Measurements from ENCODE around the gene TESPA1. TPM values are rescaled to one million over a fixed set of nuclear protein-coding genes. Genes with fewer than 3 reads are reported as not detected.
"Not testable (repeated sequence)": the region's sequence is repeated elsewhere in the genome, so short reads cannot be mapped to it uniquely, and the experiment has no call there.

TESPA1 gene
- total RNA-seq, 1 donor from 2014 or later, result not detected

DNA sequence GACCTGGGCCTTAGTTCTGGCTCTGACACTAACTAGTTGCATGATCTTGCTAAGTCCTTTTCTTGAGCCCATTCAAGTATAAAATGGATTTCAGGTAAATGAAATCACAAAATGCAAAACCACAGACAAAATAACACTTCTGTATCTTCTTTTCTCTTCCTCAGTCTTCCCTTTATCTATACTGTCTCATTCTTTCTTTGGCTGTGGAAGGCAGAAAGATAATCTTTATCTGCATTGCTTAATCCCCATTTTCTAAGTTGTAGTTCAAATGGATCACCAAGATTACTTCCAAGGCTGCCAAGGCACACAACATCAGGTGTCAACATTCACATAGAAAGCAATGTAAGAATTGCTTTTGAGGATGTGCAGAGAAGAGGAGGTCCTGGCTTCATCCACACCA, 30.3 kb downstream of the TESPA1 start:
- TF ChIP-seq, protein P1, sequence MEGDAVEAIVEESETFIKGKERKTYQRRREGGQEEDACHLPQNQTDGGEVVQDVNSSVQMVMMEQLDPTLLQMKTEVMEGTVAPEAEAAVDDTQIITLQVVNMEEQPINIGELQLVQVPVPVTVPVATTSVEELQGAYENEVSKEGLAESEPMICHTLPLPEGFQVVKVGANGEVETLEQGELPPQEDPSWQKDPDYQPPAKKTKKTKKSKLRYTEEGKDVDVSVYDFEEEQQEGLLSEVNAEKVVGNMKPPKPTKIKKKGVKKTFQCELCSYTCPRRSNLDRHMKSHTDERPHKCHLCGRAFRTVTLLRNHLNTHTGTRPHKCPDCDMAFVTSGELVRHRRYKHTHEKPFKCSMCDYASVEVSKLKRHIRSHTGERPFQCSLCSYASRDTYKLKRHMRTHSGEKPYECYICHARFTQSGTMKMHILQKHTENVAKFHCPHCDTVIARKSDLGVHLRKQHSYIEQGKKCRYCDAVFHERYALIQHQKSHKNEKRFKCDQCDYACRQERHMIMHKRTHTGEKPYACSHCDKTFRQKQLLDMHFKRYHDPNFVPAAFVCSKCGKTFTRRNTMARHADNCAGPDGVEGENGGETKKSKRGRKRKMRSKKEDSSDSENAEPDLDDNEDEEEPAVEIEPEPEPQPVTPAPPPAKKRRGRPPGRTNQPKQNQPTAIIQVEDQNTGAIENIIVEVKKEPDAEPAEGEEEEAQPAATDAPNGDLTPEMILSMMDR (conservative IDR thresholded peaks at IDR 0.05), result no peak
- H3K27me3 Mint-ChIP-seq, result peaks cover 29% of the 10 kb centered on the region
- H3K4me1 Mint-ChIP-seq (ENCODE audit: unreplicated experiment), result no peaks in the 10 kb centered on the region
- H3K9me3 Mint-ChIP-seq, result no peaks in the 10 kb centered on the region
- no peak overlapping the region for H3K27ac Mint-ChIP-seq
- no peak for DNase-seq (ENCODE audit: extremely low spot score, unreplicated experiment)
- no peak overlapping the region for H3K4me3 Mint-ChIP-seq
- no peaks in the 10 kb centered on the region for H3K36me3 Mint-ChIP-seq

DNA sequence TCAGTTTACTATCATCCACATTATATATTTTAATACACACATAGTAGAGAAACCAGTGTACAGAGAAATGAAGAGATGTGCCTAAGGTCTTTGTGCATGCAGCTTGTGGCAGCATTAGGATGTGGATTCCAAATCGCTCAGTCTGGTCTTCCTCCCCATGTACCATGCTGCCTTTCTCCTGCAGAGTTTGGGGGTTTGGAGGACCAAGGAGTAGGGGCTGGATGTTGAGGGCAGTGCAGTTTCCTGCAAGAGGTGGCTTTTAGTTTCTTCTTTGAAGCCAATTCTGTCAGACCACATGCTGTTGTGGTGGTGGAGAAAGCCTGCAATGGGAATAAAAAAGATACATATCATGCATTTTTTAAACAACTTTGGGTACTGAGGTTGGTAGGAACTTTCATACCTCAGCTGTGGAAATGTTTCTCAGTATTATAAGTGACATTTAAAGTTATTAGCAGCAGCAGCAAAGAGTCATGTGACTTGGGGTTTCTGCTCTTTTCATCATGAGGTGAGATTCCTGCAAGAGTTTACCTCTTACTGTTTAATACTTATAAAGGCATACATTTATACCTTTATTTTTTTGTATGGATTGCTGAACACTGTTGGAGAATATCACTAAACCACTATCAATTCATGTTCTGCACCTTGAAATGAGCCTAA, 34.4 kb downstream of the TESPA1 start:
- H3K4me1 Mint-ChIP-seq (ENCODE audit: unreplicated experiment), result no peaks in the 10 kb centered on the region
- DNase-seq (ENCODE audit: extremely low spot score, unreplicated experiment), result no peak
- H3K9me3 Mint-ChIP-seq, result no peaks in the 10 kb centered on the region
- peaks cover 33% of the 10 kb centered on the region for H3K27me3 Mint-ChIP-seq
- H3K4me3 Mint-ChIP-seq, result no peak overlapping the region
- no peak overlapping the region for H3K27ac Mint-ChIP-seq
- TF ChIP-seq, protein P1 (conservative IDR thresholded peaks at IDR 0.05), result no peak
- H3K36me3 Mint-ChIP-seq, result no peaks in the 10 kb centered on the region

DNA sequence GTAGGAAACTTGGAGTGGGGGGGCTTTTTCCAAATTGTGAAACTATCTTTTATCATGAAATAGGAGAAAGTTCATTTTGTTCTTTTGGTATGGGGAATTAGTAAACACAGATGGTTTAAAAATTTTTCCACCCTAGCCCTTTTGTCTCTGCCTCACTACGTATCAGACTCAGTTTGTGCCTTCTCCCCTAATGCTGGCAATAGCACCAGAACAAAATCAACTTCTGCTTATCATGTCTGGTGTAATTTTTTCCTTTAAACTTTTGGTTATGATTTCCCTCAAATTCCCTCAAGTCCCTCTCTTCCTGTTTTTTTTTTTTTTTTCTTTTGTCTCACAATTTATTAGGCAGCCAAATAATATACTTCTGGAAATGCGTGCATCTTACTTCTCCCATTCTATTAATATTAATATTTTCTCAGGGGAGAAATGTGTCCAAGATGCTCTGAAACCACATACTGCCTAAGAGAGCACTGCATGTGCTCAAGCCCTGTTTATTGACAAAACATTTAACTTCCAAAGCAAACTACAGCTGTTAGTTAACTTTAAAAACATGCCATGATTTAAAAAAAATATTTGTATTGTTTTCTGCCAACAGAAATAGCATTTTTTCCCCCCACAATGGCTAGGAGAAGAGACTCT, 35.4 kb downstream of the TESPA1 start:
- no peaks in the 10 kb centered on the region for H3K36me3 Mint-ChIP-seq
- no peak for DNase-seq (ENCODE audit: extremely low spot score, unreplicated experiment)
- TF ChIP-seq, protein P1 (conservative IDR thresholded peaks at IDR 0.05), result no peak
- no peaks in the 10 kb centered on the region for H3K4me1 Mint-ChIP-seq (ENCODE audit: unreplicated experiment)
- H3K27me3 Mint-ChIP-seq, result peaks cover 33% of the 10 kb centered on the region
- no peaks in the 10 kb centered on the region for H3K9me3 Mint-ChIP-seq
- H3K27ac Mint-ChIP-seq, result no peak overlapping the region
- no peak overlapping the region for H3K4me3 Mint-ChIP-seq

DNA sequence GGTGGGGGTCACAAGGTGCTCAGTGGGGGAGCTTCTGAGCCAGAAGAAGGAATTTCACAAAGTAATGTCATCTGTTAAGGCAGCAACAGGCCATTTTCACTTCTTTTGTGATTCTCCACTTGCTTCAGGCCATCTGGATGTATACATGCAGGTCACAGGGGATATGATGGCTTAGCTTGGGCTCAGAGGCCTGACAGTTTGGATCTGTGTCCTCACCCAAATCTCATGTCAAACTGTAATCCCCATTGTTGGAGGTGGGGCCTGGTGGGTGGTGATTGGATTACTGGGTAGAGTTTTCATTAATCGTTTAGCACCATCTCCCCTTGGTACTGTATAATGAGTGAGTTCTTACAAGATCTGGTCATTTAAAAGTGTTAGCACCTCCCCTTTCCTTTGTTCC, 36.4 kb downstream of the TESPA1 start:
- H3K4me1 Mint-ChIP-seq (ENCODE audit: unreplicated experiment), result no peaks in the 10 kb centered on the region
- no peak for DNase-seq (ENCODE audit: extremely low spot score, unreplicated experiment)
- H3K9me3 Mint-ChIP-seq, result no peaks in the 10 kb centered on the region
- TF ChIP-seq, protein P1 (conservative IDR thresholded peaks at IDR 0.05), result no peak
- no peaks in the 10 kb centered on the region for H3K36me3 Mint-ChIP-seq
- H3K4me3 Mint-ChIP-seq, result no peak overlapping the region
- peaks cover 33% of the 10 kb centered on the region for H3K27me3 Mint-ChIP-seq
- H3K27ac Mint-ChIP-seq, result no peak overlapping the region

DNA sequence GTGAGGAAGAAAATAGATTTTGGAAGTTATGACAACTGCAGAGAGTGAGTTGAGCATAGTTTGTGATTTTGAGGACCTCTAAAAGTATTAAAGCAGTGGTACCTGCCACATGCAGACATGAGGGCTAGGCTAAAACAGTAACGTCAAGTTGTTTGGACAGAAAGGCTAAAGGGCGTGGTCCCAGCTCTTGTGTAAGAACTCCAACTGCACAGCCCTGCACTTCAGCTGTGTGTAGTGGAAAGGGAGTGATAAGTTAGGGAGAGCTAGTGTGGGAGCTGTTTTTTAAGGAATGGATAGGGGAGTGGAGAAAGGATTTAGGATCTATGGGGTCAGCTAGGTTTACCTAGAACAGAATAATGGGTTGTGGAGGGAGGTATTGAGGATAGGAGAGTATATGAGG, 39.5 kb downstream of the TESPA1 start:
- no peaks in the 10 kb centered on the region for H3K36me3 Mint-ChIP-seq
- H3K4me1 Mint-ChIP-seq (ENCODE audit: unreplicated experiment), result no peaks in the 10 kb centered on the region
- no peaks in the 10 kb centered on the region for H3K9me3 Mint-ChIP-seq
- no peak for DNase-seq (ENCODE audit: extremely low spot score, unreplicated experiment)
- H3K27me3 Mint-ChIP-seq, result peaks cover 21% of the 10 kb centered on the region
- no peak overlapping the region for H3K4me3 Mint-ChIP-seq
- TF ChIP-seq, protein P1 (conservative IDR thresholded peaks at IDR 0.05), result no peak
- no peak overlapping the region for H3K27ac Mint-ChIP-seq

DNA sequence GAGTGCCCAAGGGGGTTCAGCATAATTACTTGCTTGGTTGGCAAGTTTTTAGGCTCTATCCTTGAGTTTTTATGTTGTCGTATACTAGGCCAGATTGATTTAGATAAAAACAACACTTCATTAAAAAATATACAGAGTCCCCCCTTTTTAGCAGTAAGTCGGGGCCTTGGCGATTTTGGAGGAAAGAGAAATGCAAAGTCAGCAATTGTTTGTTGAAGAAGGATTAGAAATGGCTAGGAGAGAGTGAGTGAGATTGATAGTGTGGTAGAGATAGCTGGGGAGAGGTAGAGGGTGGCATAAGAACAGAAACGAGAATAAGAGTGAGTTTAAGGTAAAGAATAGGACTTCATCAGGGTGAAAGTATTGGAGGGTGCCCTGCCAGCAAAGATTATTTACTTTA, 41.3 kb downstream of the TESPA1 start:
- peaks cover 17% of the 10 kb centered on the region for H3K27me3 Mint-ChIP-seq
- DNase-seq (ENCODE audit: extremely low spot score, unreplicated experiment); H3K36me3 Mint-ChIP-seq; H3K27ac Mint-ChIP-seq; H3K9me3 Mint-ChIP-seq; H3K4me1 Mint-ChIP-seq (ENCODE audit: unreplicated experiment); H3K4me3 Mint-ChIP-seq: not testable (repeated sequence)

All from type B pancreatic cell (in vitro differentiated cells).